ENCODE measurements around the gene CCIN.

- TF ChIP-seq, protein P1, sequence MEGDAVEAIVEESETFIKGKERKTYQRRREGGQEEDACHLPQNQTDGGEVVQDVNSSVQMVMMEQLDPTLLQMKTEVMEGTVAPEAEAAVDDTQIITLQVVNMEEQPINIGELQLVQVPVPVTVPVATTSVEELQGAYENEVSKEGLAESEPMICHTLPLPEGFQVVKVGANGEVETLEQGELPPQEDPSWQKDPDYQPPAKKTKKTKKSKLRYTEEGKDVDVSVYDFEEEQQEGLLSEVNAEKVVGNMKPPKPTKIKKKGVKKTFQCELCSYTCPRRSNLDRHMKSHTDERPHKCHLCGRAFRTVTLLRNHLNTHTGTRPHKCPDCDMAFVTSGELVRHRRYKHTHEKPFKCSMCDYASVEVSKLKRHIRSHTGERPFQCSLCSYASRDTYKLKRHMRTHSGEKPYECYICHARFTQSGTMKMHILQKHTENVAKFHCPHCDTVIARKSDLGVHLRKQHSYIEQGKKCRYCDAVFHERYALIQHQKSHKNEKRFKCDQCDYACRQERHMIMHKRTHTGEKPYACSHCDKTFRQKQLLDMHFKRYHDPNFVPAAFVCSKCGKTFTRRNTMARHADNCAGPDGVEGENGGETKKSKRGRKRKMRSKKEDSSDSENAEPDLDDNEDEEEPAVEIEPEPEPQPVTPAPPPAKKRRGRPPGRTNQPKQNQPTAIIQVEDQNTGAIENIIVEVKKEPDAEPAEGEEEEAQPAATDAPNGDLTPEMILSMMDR (conservative IDR thresholded peaks at IDR 0.05; ENCODE audit: low read depth, low read length), result no peak
- no peak for TF ChIP-seq CEBPB (IDR thresholded peaks at IDR 0.05; ENCODE audit: low read depth, low read length)
- no peak for TF ChIP-seq POLR2A (IDR thresholded peaks at IDR 0.05; ENCODE audit: low read depth, low read length)
- TF ChIP-seq BHLHE40 (IDR thresholded peaks at IDR 0.05; ENCODE audit: low read depth, low read length), result no peak
- TF ChIP-seq MXI1 (IDR thresholded peaks at IDR 0.05; ENCODE audit: borderline replicate concordance, low read depth, low read length), result no peak
- TF ChIP-seq RFX5 (IDR thresholded peaks at IDR 0.05; ENCODE audit: low read depth, low read length), result no peak
- no peak for TF ChIP-seq RCOR1 (IDR thresholded peaks at IDR 0.05; ENCODE audit: insufficient replicate concordance, low read length)
- TF ChIP-seq RAD21 (IDR thresholded peaks at IDR 0.05; ENCODE audit: low read length), result no peak
- TF ChIP-seq ELK1 (IDR thresholded peaks at IDR 0.05; ENCODE audit: borderline replicate concordance, low read depth, low read length), result no peak
- TF ChIP-seq USF2 (IDR thresholded peaks at IDR 0.05; ENCODE audit: low read depth, low read length), result no peak
- no peak for TF ChIP-seq SMC3 (IDR thresholded peaks at IDR 0.05; ENCODE audit: low read depth, low read length)
- no peak for TF ChIP-seq MAZ (IDR thresholded peaks at IDR 0.05; ENCODE audit: borderline replicate concordance, low read depth, low read length)
- no peak for TF ChIP-seq MAFK (IDR thresholded peaks at IDR 0.05; ENCODE audit: low read depth, low read length)
Observed at GRCh38 chr9:36218411-36218901, 49.3 kb downstream of the CCIN start.
